Renal cortex interstitium (tissue), 15 donors: ENCODE data around the gene ADH6. TPM values are rescaled to one million over a fixed set of nuclear protein-coding genes. Genes with fewer than 3 reads are reported as not detected.
"Not testable (repeated sequence)": the region's sequence is repeated elsewhere in the genome, so short reads cannot be mapped to it uniquely, and the experiment has no call there.

Source experiments
- DNase-seq, 11 donors: peaks; one replicate each; pipeline ENCODE4 v3.0.0-alpha.2; 2013; ENCODE audit warnings: low read depth in 9 of 11, low spot score in 4 of 11; ENCODE audit errors: extremely low read depth in 1 of 11
- long read RNA-seq, 16 experiments: transcript quantifications; one replicate each; lab custom pipeline, GENCODE V29; 2026
- polyA plus RNA-seq, 3 donors: library from polyadenylated mRNA; unstranded; fragments of 120-200 nt; gene quantifications; one replicate each; pipeline ENCODE4 v1.2.1, GENCODE V29; 2013; ENCODE audit not compliant: insufficient read length in 3 of 3

The ADH6 gene
- polyA plus RNA-seq = 10 to 100 TPM; 27.1 to 33.1 (median 32.4) TPM
- long read RNA-seq, donor 1, transcript ADH6-203 (9 exons, 2,802 nt) = major isoform, 5 of 7 reads
- long read RNA-seq, donor 1, partial matches to known transcripts = 0 of 7 reads
- long read RNA-seq, donor 1, other reads (novel, unspliced or antisense) = 0 of 7 reads
- long read RNA-seq, donor 2, partial matches to known transcripts = 0 of 2 reads
- long read RNA-seq, donor 2, other reads (novel, unspliced or antisense) = 0 of 2 reads
- long read RNA-seq, donor 3, partial matches to known transcripts = 6 of 12 reads
- long read RNA-seq, donor 3, other reads (novel, unspliced or antisense) = 0 of 12 reads
- long read RNA-seq, donor 4, partial matches to known transcripts = 0 of 6 reads
- long read RNA-seq, donor 4, other reads (novel, unspliced or antisense) = 0 of 6 reads
- long read RNA-seq, donor 5 = 0 reads
- long read RNA-seq, donor 6, partial matches to known transcripts = 0 of 5 reads
- long read RNA-seq, donor 6, other reads (novel, unspliced or antisense) = 0 of 5 reads
- long read RNA-seq, donor 7, partial matches to known transcripts = 0 of 4 reads
- long read RNA-seq, donor 7, other reads (novel, unspliced or antisense) = 0 of 4 reads
- long read RNA-seq, donor 8 = 0 reads
- long read RNA-seq, donor 9, partial matches to known transcripts = 0 of 2 reads
- long read RNA-seq, donor 9, other reads (novel, unspliced or antisense) = 0 of 2 reads
- long read RNA-seq, donor 10, partial matches to known transcripts = 0 of 6 reads
- long read RNA-seq, donor 10, other reads (novel, unspliced or antisense) = 0 of 6 reads
- long read RNA-seq, donor 11, partial matches to known transcripts = 0 of 2 reads
- long read RNA-seq, donor 11, other reads (novel, unspliced or antisense) = 0 of 2 reads
- long read RNA-seq, donor 12, partial matches to known transcripts = 0 of 3 reads
- long read RNA-seq, donor 12, other reads (novel, unspliced or antisense) = 0 of 3 reads
- long read RNA-seq, donor 13 = 0 reads
- long read RNA-seq, donor 14, partial matches to known transcripts = 0 of 3 reads
- long read RNA-seq, donor 14, other reads (novel, unspliced or antisense) = 0 of 3 reads
- long read RNA-seq, donor 15, partial matches to known transcripts = 0 of 2 reads
- long read RNA-seq, donor 15, other reads (novel, unspliced or antisense) = 0 of 2 reads
- long read RNA-seq, donor 16, transcript ADH6-203 (9 exons, 2,802 nt) = major isoform, 8 of 16 reads
- long read RNA-seq, donor 16, partial matches to known transcripts = 5 of 16 reads
- long read RNA-seq, donor 16, other reads (novel, unspliced or antisense) = 0 of 16 reads

GRCh38 chr4:99219072-99219471 lies at the start of gene ADH6:
ADH6 (minus strand) TSS chr4:99219246; CDS start chr4:99219152, 94 bp downstream.
- DNase-seq = no peak

- no peak for DNase-seq
Measured at GRCh38 chr4:99264927-99265326, 45.9 kb upstream of the ADH6 start.

- DNase-seq = no peak
Measured at GRCh38 chr4:99252746-99253145, 33.7 kb upstream of the ADH6 start.

- no peak for DNase-seq
Measured at GRCh38 chr4:99248714-99249113, 29.7 kb upstream of the ADH6 start.

GRCh38 chr4:99235955-99236354 lies 16.9 kb upstream of the ADH6 start:
- DNase-seq = no peak

- DNase-seq = no peak
Measured at GRCh38 chr4:99234331-99235010, 15.4 kb upstream of the ADH6 start.

- DNase-seq = not testable (repeated sequence)
Measured at GRCh38 chr4:99233397-99233796, 14.4 kb upstream of the ADH6 start.

- DNase-seq = not testable (repeated sequence)
Measured at GRCh38 chr4:99228706-99229105, 9.7 kb upstream of the ADH6 start.

- not testable (repeated sequence) for DNase-seq
Measured at GRCh38 chr4:99227646-99228045, 8.6 kb upstream of the ADH6 start.

- no peak for DNase-seq
Measured at GRCh38 chr4:99221980-99222379, 2.9 kb upstream of the ADH6 start.

- no peak for DNase-seq
Measured at GRCh38 chr4:99219479-99219878, 433 bp upstream of the ADH6 start.

- DNase-seq = no peak
Measured at GRCh38 chr4:99215521-99215920, 3.5 kb downstream of the ADH6 start.

- no peak for DNase-seq
Measured at GRCh38 chr4:99210789-99211188, 8.3 kb downstream of the ADH6 start.

- DNase-seq = no peak
Measured at GRCh38 chr4:99209671-99210070, 9.4 kb downstream of the ADH6 start.

GRCh38 chr4:99208719-99209075 lies 10.3 kb downstream of the ADH6 start:
- DNase-seq = no peak

GRCh38 chr4:99207911-99208718 lies 10.9 kb downstream of the ADH6 start:
- no peak for DNase-seq

GRCh38 chr4:99207069-99207743 lies 11.8 kb downstream of the ADH6 start:
- DNase-seq = no peak
